Measurements from ENCODE around the gene TNFSF10.

- TF ChIP-seq CTCF (IDR thresholded peaks at IDR 0.05) (no peak), POLR2A (IDR thresholded peaks at IDR 0.05; ENCODE audit: low read depth) (no peak), POLR2AphosphoS5 (IDR thresholded peaks at IDR 0.05) (no peak), EP300 (IDR thresholded peaks at IDR 0.05) (no peak)
Measured at GRCh38 chr3:172465281-172465680, 57.9 kb downstream of the TNFSF10 start.

Measured in esophagus muscularis mucosa (tissue), 4 donors.